HG02798 (cell line): ENCODE data around the gene CERS1.
A peak's percentile ranks its signal among the peaks of the same experiment; 100 is the strongest.

ENCODE experiments used
- ATAC-seq: cut with Tn5 transposase; IDR thresholded peaks from one replicate; pipeline ENCODE4 v1.9.1; 2021; ENCODE audit warnings: mild to moderate bottlenecking; ENCODE audit not compliant: unreplicated experiment, poor library complexity

CERS1 gene

DNA sequence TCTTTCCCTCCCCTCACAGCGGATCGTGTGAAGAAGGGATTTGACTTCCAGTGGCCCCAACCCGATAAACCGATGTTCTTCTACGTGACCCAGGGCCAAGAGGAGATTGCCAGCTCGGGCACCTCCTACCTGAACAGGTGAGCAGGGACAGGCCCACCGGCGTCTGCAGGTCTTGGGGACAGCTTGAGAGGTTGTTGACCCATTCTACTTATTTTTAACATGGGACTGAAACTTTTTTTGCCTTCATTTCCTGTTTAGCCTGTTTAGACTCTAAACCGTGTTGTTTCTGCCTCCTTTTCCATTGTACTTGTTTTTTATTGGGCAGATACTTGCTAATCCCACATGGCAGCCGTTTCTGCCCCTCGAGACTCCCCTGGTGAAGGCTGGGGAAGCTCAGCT is 35.7 kb downstream of the CERS1 start:
- no peak for ATAC-seq

DNA sequence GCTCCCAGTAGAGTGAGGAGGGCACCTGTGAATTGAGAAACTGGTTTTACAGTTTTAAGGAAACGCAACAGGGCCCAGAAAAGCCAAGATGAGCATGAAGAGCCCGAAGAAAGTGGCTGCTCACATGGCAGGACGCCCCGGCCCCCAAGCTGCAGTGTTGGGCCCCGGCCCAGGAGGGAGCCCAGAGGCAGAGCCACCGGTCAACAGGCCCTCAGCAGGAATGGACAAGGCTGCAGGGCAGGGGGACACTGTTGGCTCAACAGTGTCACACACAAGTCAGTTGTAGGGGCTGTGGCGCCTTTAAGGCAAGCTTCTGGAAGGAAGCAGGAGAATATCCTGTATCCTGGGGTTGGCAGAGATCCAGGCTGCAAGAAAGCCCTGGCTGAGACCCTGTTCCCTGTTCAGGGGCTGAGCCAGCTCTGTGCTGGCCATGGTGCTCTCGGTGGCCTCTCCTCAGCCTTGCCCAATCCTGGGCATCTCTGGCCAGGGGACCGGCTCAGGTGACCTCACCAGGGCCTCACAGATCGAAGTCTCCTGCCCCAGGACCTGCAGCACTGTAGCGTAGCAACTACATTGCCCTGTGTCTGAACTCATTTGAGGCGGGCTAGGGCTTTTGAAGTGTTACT is 36.2 kb downstream of the CERS1 start:
- no peak for ATAC-seq

DNA sequence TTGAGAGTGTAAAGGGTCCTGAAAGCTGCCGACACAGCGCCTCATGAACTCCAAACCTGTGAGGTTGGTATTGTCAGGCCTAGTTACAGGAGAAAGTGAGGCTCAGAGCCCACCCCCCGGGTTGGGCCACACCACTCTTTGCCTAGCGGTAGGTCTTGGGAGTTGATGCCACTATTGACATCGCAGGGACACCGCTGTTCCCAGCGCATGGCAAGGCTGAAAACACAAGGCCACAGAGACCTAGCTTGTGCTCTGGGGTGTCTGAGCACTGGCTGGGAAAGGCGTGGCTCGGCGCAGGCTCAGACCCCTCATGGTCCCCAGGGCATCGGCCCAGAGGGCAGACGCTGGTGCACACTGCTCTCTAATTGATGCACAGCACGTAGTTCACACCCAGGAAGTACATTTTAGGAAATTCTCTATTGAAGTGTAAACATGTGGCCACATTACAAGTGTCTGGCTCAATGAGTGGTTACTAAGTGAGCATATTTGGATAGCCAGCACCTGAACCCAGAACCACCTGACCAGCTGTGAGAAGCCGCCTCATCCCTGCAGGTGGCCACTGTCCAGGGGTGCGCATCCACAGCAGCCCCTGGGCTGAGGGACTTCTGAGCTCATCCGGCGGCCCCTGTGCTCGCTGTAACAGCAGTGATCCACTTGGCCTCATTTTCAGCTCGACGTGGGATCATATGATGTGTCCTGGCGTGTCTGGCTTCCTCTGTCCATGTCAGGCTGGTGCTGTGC is 36.9 kb downstream of the CERS1 start:
- ATAC-seq = no peak

DNA sequence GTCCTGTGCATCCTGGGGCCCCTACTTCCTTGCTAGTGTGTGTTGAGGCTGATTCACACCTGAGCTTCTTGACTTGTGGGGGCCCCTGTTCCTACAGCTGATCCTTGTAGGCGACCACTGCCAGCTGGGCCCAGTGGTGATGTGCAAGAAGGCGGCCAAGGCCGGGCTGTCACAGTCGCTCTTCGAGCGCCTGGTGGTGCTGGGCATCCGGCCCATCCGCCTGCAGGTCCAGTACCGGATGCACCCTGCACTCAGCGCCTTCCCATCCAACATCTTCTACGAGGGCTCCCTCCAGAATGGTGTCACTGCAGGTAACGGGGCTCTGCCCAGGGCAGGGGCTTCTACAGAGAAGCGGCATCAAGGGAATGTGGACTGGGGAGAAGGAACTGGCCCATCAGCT is 38.7 kb downstream of the CERS1 start:
- no peak for ATAC-seq

GRCh38 chr19:18856385-18857126 is 39.4 kb downstream of the CERS1 start:
- ATAC-seq = no peak

DNA sequence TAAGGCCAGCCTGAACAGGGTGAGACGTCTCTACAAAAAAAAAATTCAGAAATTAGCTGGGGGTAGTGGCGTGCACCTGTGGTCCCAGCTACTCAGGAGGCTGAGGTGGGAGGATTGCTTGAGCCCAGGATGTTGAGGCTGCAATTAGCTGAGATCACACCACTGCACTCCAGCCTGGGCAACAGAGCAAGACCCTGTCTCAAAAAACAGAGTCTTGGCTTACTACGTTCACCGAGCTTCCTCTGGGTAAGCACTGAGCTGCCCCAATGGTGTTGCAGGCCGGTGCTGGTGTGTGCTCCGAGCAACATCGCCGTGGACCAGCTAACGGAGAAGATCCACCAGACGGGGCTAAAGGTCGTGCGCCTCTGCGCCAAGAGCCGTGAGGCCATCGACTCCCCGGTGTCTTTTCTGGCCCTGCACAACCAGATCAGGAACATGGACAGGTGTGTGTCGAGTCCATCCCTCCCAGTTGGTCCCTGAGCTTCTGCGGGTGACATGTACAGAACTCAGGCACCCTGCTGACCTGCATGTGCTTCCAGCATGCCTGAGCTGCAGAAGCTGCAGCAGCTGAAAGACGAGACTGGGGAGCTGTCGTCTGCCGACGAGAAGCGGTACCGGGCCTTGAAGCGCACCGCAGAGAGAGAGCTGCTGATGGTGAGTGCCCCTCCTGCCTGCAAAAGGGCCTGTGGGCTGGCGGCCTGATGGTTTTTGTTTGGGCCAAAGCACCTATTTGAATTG is 40.1 kb downstream of the CERS1 start:
- no peak for ATAC-seq

GRCh38 chr19:18854982-18855381 is 41.0 kb downstream of the CERS1 start:
- ATAC-seq = no peak

GRCh38 chr19:18853755-18854427 is 42.1 kb downstream of the CERS1 start:
- ATAC-seq = no peak

- no peak for ATAC-seq
Observed at GRCh38 chr19:18852648-18853047, 43.3 kb downstream of the CERS1 start.

DNA sequence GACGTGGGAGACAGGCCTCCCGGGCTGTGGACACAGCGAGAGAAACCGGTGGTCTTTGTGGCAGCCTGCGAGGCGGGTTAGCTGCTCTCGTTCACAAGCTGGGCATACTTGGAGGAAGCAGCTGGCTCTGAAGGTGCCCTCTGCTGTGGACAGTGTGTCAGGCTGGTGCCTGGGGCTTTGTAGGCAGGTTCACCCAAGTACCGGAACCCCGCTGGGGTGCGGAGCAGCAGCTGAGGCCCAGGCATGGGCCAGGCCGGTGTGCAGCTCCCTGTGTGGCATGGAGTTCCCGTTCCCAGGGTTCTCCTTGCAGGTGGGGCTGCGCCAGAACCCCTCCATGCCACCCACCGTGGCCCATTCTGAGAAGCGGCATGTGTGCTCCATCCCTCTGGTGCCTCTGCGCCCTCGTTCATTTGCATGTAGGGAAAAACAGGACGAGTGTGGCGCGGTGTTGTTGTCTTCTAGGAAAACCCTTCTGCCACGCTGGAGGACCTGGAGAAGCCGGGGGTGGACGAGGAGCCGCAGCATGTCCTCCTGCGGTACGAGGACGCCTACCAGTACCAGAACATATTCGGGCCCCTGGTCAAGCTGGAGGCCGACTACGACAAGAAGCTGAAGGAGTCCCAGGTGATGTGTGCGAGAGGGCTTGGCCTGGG is 44.2 kb downstream of the CERS1 start:
- no peak for ATAC-seq

GRCh38 chr19:18850471-18851375 is 45.2 kb downstream of the CERS1 start:
- ATAC-seq = no peak

DNA sequence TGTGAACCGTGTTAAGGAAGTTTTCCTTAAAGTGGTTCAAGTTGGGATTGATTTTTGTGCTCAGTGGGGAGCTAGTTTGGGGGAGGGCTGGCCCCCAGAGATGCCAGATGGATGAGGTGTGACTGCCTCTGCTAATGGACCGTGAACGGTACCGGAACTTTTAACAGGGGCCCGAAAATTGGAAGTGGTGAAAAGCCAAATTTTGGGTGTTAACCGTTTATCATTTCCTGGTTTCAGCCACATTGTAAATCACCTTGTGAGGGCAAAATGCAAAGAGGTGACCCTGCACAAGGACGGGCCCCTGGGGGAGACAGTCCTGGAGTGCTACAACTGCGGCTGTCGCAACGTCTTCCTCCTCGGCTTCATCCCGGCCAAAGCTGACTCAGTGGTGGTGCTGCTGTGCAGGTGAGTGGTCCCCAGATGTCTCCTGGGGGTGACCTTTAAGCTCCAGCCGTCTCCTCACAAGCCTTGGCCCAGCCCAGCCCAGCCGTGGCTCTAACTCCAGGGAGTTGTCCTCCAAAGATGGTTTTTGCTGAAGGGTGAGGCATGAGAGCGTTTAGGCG is 46.0 kb downstream of the CERS1 start:
- no peak for ATAC-seq

- no peak for ATAC-seq
Observed at GRCh38 chr19:18848878-18849661, 46.9 kb downstream of the CERS1 start.

GRCh38 chr19:18847549-18848463 is 48.2 kb downstream of the CERS1 start:
- no peak for ATAC-seq

DNA sequence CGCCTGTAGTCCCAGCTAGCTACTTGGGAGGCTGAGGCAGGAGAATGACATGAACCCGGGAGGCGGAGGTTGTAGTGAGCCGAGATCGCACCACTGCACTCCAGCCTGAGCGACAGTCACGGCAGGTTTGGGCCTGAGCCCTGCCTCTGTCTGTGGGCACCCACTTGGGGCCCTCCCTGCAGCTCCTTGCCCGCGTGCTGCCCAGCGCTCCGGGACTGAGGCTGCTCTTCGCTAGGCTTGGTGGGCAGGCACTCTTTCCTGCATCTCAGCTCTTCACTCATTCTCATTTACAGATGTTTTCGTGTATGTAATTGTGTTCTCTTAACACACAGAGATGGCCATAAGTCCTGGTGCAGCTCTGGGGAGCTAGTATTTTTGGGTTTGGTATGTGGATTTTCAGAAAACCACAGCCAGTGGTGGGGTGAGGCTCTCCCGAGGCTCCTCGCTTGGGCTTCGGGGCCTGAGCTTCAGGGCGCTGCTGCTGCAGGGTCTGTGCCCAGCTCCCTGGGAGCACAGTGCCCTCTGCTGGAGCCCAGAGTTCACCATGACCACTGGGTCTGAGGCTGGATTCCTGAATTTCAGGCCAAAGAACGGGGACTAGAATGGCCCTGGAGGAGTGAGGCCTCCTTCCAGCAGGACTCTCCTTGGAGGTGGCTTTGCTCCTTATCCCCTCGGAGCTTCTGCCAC is 49.0 kb downstream of the CERS1 start:
- ATAC-seq = peak; percentile 51

GRCh38 chr19:18845961-18846360 is 50.0 kb downstream of the CERS1 start:
- ATAC-seq = no peak
